Esophagus muscularis mucosa (tissue), 4 donors: Measurements from ENCODE around the gene OGFOD2. TPM values are rescaled to one million over a fixed set of nuclear protein-coding genes. Genes with fewer than 3 reads are reported as not detected.

Experiments used
- DNase-seq: peaks from one replicate; pipeline ENCODE4 v3.0.0-alpha.2; 2017; ENCODE audit errors: extremely low spot score
- H3K27ac ChIP-seq, 4 donors: fragments of 200-600 bp; sonication (generic); replicated peaks in 1 of 4; 1 replicate in 3 of 4; 2 replicates in 1 of 4; pipeline ENCODE4 v1.5.1; 2016 to 2019; ENCODE audit warnings: mild to moderate bottlenecking in 1 of 4
- H3K27me3 ChIP-seq, 4 donors: fragments of 200-600 bp; sonication (generic); one replicate each; pipeline versions ENCODE4 v1.5.1 to v1.6.0; 2016 to 2019
- H3K36me3 ChIP-seq, 4 donors: fragments of 200-600 bp; sonication (generic); one replicate each; pipeline ENCODE4 v1.5.1; 2016 to 2019
- H3K4me1 ChIP-seq, 4 donors: fragments of 200-600 bp; sonication (generic); one replicate each; pipeline ENCODE4 v1.5.1; 2016 to 2019
- H3K4me3 ChIP-seq, 4 donors: fragments of 200-600 bp; sonication (generic); 1 replicate in 2 of 4; 2 replicates in 2 of 4; pipeline ENCODE4 v1.5.1; 2016 to 2019; ENCODE audit warnings: mild to moderate bottlenecking in 4 of 4, moderate library complexity in 1 of 4
- H3K9me3 ChIP-seq, 4 donors: fragments of 200-600 bp; sonication (generic); 1 replicate in 3 of 4; 2 replicates in 1 of 4; pipeline ENCODE4 v1.5.1; 2016 to 2019
- EP300 ChIP-seq: sonication (generic); formaldehyde crosslinking; IDR thresholded peaks from one replicate; pipeline ENCODE4 v1.6.1; 2017; ENCODE audit warnings: antibody characterized with exemption
- POLR2A ChIP-seq: fragments of 450-650 bp; IDR thresholded peaks from one replicate; pipeline ENCODE4 v1.6.1; 2017; ENCODE audit warnings: antibody characterized with exemption, moderate library complexity, mild to moderate bottlenecking, low read depth
- POLR2AphosphoS5 ChIP-seq, 2 donors: sonication (generic); formaldehyde crosslinking; IDR thresholded peaks; one replicate each; pipeline ENCODE4 v1.6.1; 2017; ENCODE audit warnings: antibody characterized with exemption in 2 of 2
- WGBS: methylation state at CpG from one replicate; pipeline ENCODE4 v1.1.5; 2018; 5-methylcytosine and 5-hydroxymethylcytosine counted together
- intact Hi-C: fragments of 100-400 bp; cut with DNase I; formaldehyde crosslinking; loops from one replicate; pipeline ENCODE4 v1.15.1; 2023
- total RNA-seq, 4 donors: library from RNA; depleted of rRNA; stranded (reverse); fragments of >200 nt; gene quantifications; one replicate each; pipeline versions ENCODE4 v1.1.0 to v1.2.1, GENCODE V29; 2016
- TF ChIP-seq, protein P1 (sequence below), 3 experiments: fragments of 200-600 bp in 2 of 3; fragments of 450-650 bp in 1 of 3; sonication (generic) in 2 of 3; IDR thresholded peaks; one replicate each; pipeline ENCODE4 v1.5.1; 2017 to 2019; ENCODE audit warnings: antibody characterized with exemption in 3 of 3, mild to moderate bottlenecking in 2 of 3, moderate library complexity in 1 of 3

OGFOD2 gene
- total RNA-seq, 4 donors from 2014 or later = 5.6 to 15.3 (median 8.6) TPM

DNA sequence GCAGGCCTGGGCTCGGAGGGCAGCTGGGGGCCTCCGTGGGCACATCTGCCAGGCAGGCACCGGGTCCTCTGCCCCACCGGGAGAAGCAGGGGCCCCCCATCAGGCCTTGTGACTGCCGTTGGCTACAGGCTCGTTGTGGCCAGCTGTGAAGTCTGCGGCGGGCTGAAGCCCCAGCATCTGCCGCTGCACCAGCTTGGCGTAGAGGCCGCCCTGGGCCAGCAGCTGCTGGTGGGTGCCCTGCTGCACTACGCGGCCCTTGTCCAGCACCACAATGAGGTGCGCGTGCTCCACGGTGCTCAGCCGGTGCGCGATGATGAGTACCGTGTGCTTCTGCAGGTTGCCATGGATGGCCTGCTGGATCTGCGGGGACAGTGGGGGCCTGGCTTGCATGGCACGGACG is 45.2 kb upstream of the OGFOD2 start:
- DNase-seq = no peak
- intact Hi-C loops = no loop called here
- no peak for TF ChIP-seq POLR2AphosphoS5 (IDR thresholded peaks at IDR 0.05)
- no peak for TF ChIP-seq POLR2A
- TF ChIP-seq, protein P1, sequence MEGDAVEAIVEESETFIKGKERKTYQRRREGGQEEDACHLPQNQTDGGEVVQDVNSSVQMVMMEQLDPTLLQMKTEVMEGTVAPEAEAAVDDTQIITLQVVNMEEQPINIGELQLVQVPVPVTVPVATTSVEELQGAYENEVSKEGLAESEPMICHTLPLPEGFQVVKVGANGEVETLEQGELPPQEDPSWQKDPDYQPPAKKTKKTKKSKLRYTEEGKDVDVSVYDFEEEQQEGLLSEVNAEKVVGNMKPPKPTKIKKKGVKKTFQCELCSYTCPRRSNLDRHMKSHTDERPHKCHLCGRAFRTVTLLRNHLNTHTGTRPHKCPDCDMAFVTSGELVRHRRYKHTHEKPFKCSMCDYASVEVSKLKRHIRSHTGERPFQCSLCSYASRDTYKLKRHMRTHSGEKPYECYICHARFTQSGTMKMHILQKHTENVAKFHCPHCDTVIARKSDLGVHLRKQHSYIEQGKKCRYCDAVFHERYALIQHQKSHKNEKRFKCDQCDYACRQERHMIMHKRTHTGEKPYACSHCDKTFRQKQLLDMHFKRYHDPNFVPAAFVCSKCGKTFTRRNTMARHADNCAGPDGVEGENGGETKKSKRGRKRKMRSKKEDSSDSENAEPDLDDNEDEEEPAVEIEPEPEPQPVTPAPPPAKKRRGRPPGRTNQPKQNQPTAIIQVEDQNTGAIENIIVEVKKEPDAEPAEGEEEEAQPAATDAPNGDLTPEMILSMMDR (IDR thresholded peaks at IDR 0.05) = no peak
- no peak for TF ChIP-seq EP300

DNA sequence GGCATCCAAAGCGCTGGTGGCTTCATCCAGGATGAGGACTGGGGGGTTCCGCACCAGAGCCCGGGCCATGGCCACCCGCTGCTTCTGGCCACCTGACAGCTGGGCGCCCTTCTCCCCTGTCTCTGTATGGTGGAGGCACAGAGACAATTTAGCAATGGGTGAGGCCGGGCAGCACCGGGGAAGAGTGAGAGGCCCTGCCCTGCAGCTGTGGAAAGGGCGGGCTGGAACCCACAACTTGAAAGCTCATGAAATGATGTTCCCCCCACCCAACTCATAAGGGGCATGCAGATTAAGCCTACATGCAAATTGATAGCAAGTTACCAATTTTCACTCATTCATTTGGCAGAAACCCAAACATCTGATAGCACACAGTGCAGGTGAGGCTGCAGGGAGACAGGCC is 42.8 kb upstream of the OGFOD2 start:
- intact Hi-C loops = no loop called here
- no peak for DNase-seq
- Histone ChIP-seq H3K4me1 (no peaks in the 10 kb centered on the region), H3K27ac (no peak overlapping the region), H3K9me3 (no peaks in the 10 kb centered on the region), H3K36me3 (peaks cover 0 to 38% (median 17%) of the 10 kb centered on the region in 4 donors), H3K4me3 (no peak overlapping the region), H3K27me3 (no peaks in the 10 kb centered on the region)
- no peak for TF ChIP-seq POLR2AphosphoS5 (IDR thresholded peaks at IDR 0.05)
- TF ChIP-seq, protein P1 (IDR thresholded peaks at IDR 0.05) = no peak
- no peak for TF ChIP-seq EP300
- no peak for TF ChIP-seq POLR2A
- WGBS = 97% methylated on average over 8 of the region's 8 CpGs

More for the DNA sequence above, 45.2 kb upstream of the OGFOD2 start:
- H3K27ac ChIP-seq = no peak overlapping the region
- no peak overlapping the region for H3K4me3 ChIP-seq
- H3K27me3 ChIP-seq = no peaks in the 10 kb centered on the region
- H3K9me3 ChIP-seq = no peaks in the 10 kb centered on the region
- no peaks in the 10 kb centered on the region for H3K4me1 ChIP-seq
- peaks cover 0 to 25% (median 15%) of the 10 kb centered on the region in 4 donors for H3K36me3 ChIP-seq
- 96% methylated on average over 13 of the region's 23 CpGs for WGBS

DNA sequence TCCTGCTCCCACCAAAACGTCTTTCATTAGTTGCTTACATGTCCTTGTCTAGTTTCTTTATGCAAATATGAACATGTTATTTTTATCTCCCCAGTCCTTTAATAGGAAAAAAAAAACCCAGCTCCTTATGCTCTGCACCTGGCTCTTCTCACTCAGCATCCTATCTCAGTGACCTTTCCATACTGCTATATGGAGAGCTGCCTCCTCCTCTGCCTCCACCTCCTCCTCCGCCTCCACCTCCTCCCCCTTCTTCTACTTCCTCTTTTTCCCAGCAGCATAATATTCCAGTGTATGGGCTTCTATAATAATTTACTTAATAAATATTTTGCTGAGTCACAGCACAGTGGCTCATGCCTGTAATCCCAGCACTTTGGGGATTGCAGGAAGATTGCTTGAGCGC is 40.3 kb upstream of the OGFOD2 start:
- intact Hi-C loops = no loop called here
- no peak overlapping the region for H3K4me3 ChIP-seq
- no peaks in the 10 kb centered on the region for H3K9me3 ChIP-seq
- peaks cover 3 to 45% (median 20%) of the 10 kb centered on the region in 4 donors for H3K36me3 ChIP-seq
- no peak for DNase-seq
- no peaks in the 10 kb centered on the region for H3K4me1 ChIP-seq
- no peaks in the 10 kb centered on the region for H3K27me3 ChIP-seq
- TF ChIP-seq, protein P1 (IDR thresholded peaks at IDR 0.05) = no peak
- TF ChIP-seq POLR2AphosphoS5 (IDR thresholded peaks at IDR 0.05) (no peak), POLR2A (no peak), EP300 (no peak)
- 82% methylated on average over 3 of the region's 3 CpGs for WGBS
- H3K27ac ChIP-seq = no peak overlapping the region

DNA sequence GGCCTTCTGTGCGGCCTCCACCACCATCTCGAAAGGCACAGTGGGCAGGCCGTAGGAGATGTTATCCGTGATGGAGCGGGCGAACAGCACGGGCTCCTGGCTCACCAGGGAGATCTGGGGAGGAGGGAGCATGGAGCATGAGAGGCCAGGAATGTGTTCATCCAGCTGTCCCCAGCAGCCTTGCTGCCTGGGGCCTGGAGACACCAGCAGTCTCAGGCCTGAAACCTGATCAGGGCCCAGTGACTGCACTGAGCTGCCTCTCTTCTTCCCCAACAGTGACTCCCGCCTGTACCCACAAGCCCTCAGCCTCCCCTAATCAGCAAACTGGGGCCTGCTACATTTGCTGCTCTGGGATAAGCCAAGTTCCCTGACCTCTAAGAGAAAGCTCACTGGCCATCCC is 39.7 kb upstream of the OGFOD2 start:
- intact Hi-C loops = no loop called here
- Histone ChIP-seq H3K36me3 (peaks cover 3 to 48% (median 21%) of the 10 kb centered on the region in 4 donors), H3K27me3 (no peaks in the 10 kb centered on the region), H3K27ac (no peak overlapping the region), H3K9me3 (no peaks in the 10 kb centered on the region), H3K4me1 (no peaks in the 10 kb centered on the region), H3K4me3 (no peak overlapping the region)
- DNase-seq = no peak
- TF ChIP-seq POLR2A (no peak), EP300 (no peak), POLR2AphosphoS5 (IDR thresholded peaks at IDR 0.05) (no peak)
- TF ChIP-seq, protein P1 (IDR thresholded peaks at IDR 0.05) = no peak
- 93% methylated on average over 8 of the region's 8 CpGs for WGBS

DNA sequence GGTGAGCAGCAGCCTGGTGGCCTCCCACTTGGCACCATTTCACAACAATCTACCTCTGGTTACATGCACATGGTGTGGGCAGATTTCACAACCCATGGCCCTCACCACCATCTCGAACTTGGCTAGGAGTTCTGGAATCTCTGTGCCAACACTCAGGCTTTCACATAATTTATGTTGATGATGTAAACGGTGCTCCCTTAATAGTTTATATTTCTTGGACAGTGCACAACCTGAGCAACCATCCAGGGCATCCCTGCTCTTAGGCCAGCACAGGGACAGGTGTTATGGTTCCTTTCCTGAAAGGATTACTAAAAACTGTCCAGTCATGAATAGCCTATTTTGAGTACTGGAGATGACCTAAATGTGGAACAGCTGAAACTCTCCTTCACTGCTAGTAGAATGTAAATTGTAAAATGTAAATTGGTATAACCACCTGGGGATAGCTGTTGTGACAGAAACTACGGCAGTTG is 37.4 kb upstream of the OGFOD2 start:
- TF ChIP-seq POLR2A (no peak), POLR2AphosphoS5 (IDR thresholded peaks at IDR 0.05) (no peak), EP300 (no peak)
- TF ChIP-seq, protein P1 (IDR thresholded peaks at IDR 0.05) = no peak
- WGBS = 63% methylated on average over 3 of the region's 3 CpGs
- intact Hi-C loops = no loop called here
- Histone ChIP-seq H3K27me3 (no peaks in the 10 kb centered on the region), H3K27ac (no peak overlapping the region), H3K4me1 (peaks cover 0 to 10% (median 5%) of the 10 kb centered on the region in 4 donors), H3K36me3 (peaks cover 3 to 41% (median 13%) of the 10 kb centered on the region in 4 donors), H3K9me3 (no peaks in the 10 kb centered on the region), H3K4me3 (no peak overlapping the region)
- DNase-seq = no peak
